OCI-LY7 (cell line): Measurements from ENCODE around the gene GOLGA6L26. TPM values are rescaled to one million over a fixed set of nuclear protein-coding genes. Genes with fewer than 3 reads are reported as not detected.
"Not testable (repeated sequence)": the region's sequence is repeated elsewhere in the genome, so short reads cannot be mapped to it uniquely, and the experiment has no call there.

Experiments
- BruUV-seq: library from RNA; stranded (reverse); fragments of 400-500 nt; replicated peaks from 2 replicates; lab custom pipeline; 2021; lab: Mats Ljungman, UMichigan
- CTCF ChIA-PET: fragments of 300-600 bp; sonication (Branson Sonifier 250); formaldehyde crosslinking; loops from one replicate; lab custom pipeline; 2022; ENCODE audit warnings: antibody characterized with exemption; ENCODE audit not compliant: unreplicated experiment; lab: Charles Lee
- POLR2A ChIA-PET: fragments of 300-600 bp; sonication (Branson Sonifier 250); formaldehyde crosslinking; loops from one replicate; lab custom pipeline; 2022; ENCODE audit warnings: antibody characterized with exemption; lab: Charles Lee
- DNase-seq: peaks from one replicate; pipeline ENCODE4 v3.0.0-alpha.2; 2015; ENCODE audit warnings: low spot score
- H2AFZ ChIP-seq: fragments of 200-600 bp; sonication (generic), shearing (Covaris generic); 2 replicates; pipeline ENCODE4 v1.6.1; 2014; ENCODE audit warnings: mild to moderate bottlenecking, antibody characterized with exemption, low read length, moderate library complexity
- H3K27ac ChIP-seq: fragments of 200-600 bp; sonication (generic); 2 replicates; pipeline ENCODE4 v1.5.1; 2014; ENCODE audit warnings: mixed run types, low read depth, mild to moderate bottlenecking, moderate library complexity, low read length, inconsistent platforms; ENCODE audit not compliant: poor library complexity, severe bottlenecking
- H3K36me3 ChIP-seq: fragments of 200-600 bp; sonication (generic); 2 replicates; pipeline ENCODE4 v1.6.1; 2014; ENCODE audit warnings: mild to moderate bottlenecking, antibody characterized with exemption, low read length, moderate library complexity, mixed read lengths; ENCODE audit not compliant: insufficient read depth
- H3K4me1 ChIP-seq: fragments of 200-600 bp; sonication (generic); 2 replicates; pipeline ENCODE4 v1.5.1; 2014; ENCODE audit warnings: mild to moderate bottlenecking, low read length; ENCODE audit not compliant: insufficient read depth, poor library complexity, severe bottlenecking
- H3K4me2 ChIP-seq: fragments of 200-600 bp; sonication (generic); 2 replicates; pipeline ENCODE4 v1.6.1; 2014; ENCODE audit warnings: mild to moderate bottlenecking, low read length
- H3K4me3 ChIP-seq: fragments of 200-600 bp; sonication (generic); 2 replicates; pipeline ENCODE4 v1.5.1; 2014; ENCODE audit warnings: mild to moderate bottlenecking, low read depth, low read length; ENCODE audit not compliant: poor library complexity, severe bottlenecking
- H3K79me2 ChIP-seq: fragments of 200-600 bp; sonication (generic); 2 replicates; pipeline ENCODE4 v1.6.1; 2016; ENCODE audit warnings: low read depth, mild to moderate bottlenecking, low read length, moderate library complexity, mixed read lengths; ENCODE audit not compliant: insufficient read depth
- H3K9me2 ChIP-seq: fragments of 200-600 bp; sonication (generic); 2 replicates; pipeline ENCODE4 v1.6.1; 2016; ENCODE audit warnings: mild to moderate bottlenecking, low read length, mixed read lengths; ENCODE audit not compliant: insufficient read depth
- H3K9me3 ChIP-seq: fragments of 200-600 bp; sonication (generic); 2 replicates; pipeline ENCODE4 v1.6.1; 2014; ENCODE audit warnings: mild to moderate bottlenecking, mixed run types, low read length, mixed read lengths
- H4K20me1 ChIP-seq: fragments of 200-600 bp; sonication (generic); 2 replicates; pipeline ENCODE4 v1.6.1; 2014; ENCODE audit warnings: mild to moderate bottlenecking, antibody characterized with exemption, low read length, moderate library complexity, mixed read lengths; ENCODE audit not compliant: insufficient read depth
- intact Hi-C: fragments of 100-400 bp; cut with micrococcal nuclease; formaldehyde crosslinking; loops from one replicate; pipeline ENCODE4 v1.10.0; 2022; ENCODE audit not compliant: unreplicated experiment
- small RNA-seq: library from RNA; depleted of rRNA; stranded (forward); fragments of <200 nt; gene quantifications from one replicate; pipeline ENCODE3, GENCODE V24; 2014
- total RNA-seq, 2 experiments: library from RNA; depleted of rRNA in 1 of 2; stranded (reverse); fragments of >200 nt in 1 of 2; shearing (Covaris generic) in 1 of 2; gene quantifications; 2 replicates each; pipeline ENCODE4 v1.2.3, GENCODE V29; 2014 to 2022

Gene GOLGA6L26
- total RNA-seq, 2 experiments from 2014 or later: not detected

DNA sequence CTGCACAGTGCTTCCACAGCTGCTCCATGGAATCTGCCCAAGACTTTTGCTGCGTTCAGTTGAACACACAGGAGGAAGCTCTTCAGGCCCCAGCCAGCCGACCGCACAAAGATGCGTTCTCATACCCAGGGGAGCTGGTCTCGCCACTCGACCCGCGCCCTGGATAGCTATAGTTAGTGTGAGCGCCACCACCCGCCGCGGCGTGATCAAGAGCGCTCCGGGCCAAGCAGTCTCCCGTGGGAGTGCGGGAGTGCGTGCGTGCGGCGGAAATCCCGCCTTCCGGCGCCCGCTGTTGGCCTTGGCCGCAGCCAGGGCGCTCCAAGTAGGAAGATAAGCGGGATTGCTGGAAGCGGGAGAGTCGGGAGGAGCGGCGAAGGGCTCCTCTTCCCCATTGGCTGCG, 30.8 kb downstream of the GOLGA6L26 start:
- H3K79me2 ChIP-seq, H3K36me3 ChIP-seq, CTCF ChIA-PET, intact Hi-C loops, H3K4me1 ChIP-seq, H3K27ac ChIP-seq, H3K9me3 ChIP-seq, BruUV-seq, H2AFZ ChIP-seq, H3K4me2 ChIP-seq, H3K4me3 ChIP-seq, H4K20me1 ChIP-seq, DNase-seq, H3K9me2 ChIP-seq, POLR2A ChIA-PET: not testable (repeated sequence)

Small RNA genes within 50 kb of the gene (small RNA-seq; reads per million reads assigned to genes)
- gene RN7SL536P: not detected

Other genes with a start within 250 kb of the GOLGA6L26 start
- gene GOLGA6L1, start 197.4 kb downstream of the GOLGA6L26 start, total RNA-seq (2014; rRNA removed; shearing (Covaris generic)): not detected in 2 replicates
- gene GOLGA6L1, start 197.4 kb downstream of the GOLGA6L26 start, total RNA-seq (2022): not detected in 2 replicates
- gene GOLGA8S, start 20.6 kb upstream of the GOLGA6L26 start, total RNA-seq (2014; rRNA removed; shearing (Covaris generic)): not detected in 2 replicates
- gene GOLGA8S, start 20.6 kb upstream of the GOLGA6L26 start, total RNA-seq (2022): 0.09 and 0.10 TPM in 2 replicates
- gene GOLGA6L2, start 113.0 kb upstream of the GOLGA6L26 start, total RNA-seq (2014; rRNA removed; shearing (Covaris generic)): not detected in 2 replicates
- not detected in 2 replicates for gene GOLGA6L2, start 113.0 kb upstream of the GOLGA6L26 start, total RNA-seq (2022)
- gene MKRN3, start 231.5 kb upstream of the GOLGA6L26 start, total RNA-seq (2014; rRNA removed; shearing (Covaris generic)): not detected in 2 replicates
- not detected in 2 replicates for gene MKRN3, start 231.5 kb upstream of the GOLGA6L26 start, total RNA-seq (2022)